GM21367 (cell line): Measurements from ENCODE around the gene ITGA1.
"Not testable (repeated sequence)": the region's sequence is repeated elsewhere in the genome, so short reads cannot be mapped to it uniquely, and the experiment has no call there.

Source experiments
- ATAC-seq: cut with Tn5 transposase; IDR thresholded peaks from one replicate; pipeline ENCODE4 v1.9.1; 2021; ENCODE audit not compliant: unreplicated experiment

ITGA1 gene

GRCh38 chr5:52787600-52788504 lies at the start of gene ITGA1, which contains the start of gene PELO:
TSS of gene ITGA1 (plus strand) at chr5:52787916. CDS start at chr5:52788354, 438 bp downstream.
TSS of gene PELO (plus strand) at chr5:52787916. CDS start at chr5:52800395, 12,479 bp downstream.
- ATAC-seq, result peak; percentile 76

- peak; percentile 57 for ATAC-seq
These were observed 49.6 kb upstream of the ITGA1 start for GRCh38 chr5:52738095-52738506.

- ATAC-seq, result no peak
These were observed 47.7 kb upstream of the ITGA1 start for GRCh38 chr5:52740007-52740406.

- no peak for ATAC-seq
These were observed 44.7 kb upstream of the ITGA1 start for GRCh38 chr5:52743012-52743411.

GRCh38 chr5:52743529-52743928 lies 44.2 kb upstream of the ITGA1 start:
- ATAC-seq, result no peak

GRCh38 chr5:52743970-52744369 lies 43.7 kb upstream of the ITGA1 start:
- no peak for ATAC-seq

- ATAC-seq, result not testable (repeated sequence)
These were observed 42.8 kb upstream of the ITGA1 start for GRCh38 chr5:52744867-52745458.

GRCh38 chr5:52746539-52746938 lies 41.2 kb upstream of the ITGA1 start:
- no peak for ATAC-seq

GRCh38 chr5:52748590-52748989 lies 39.1 kb upstream of the ITGA1 start:
- peak; percentile 44 for ATAC-seq

- no peak for ATAC-seq
These were observed 38.0 kb upstream of the ITGA1 start for GRCh38 chr5:52749666-52750065.

GRCh38 chr5:52751137-52751536 lies 36.6 kb upstream of the ITGA1 start:
- no peak for ATAC-seq

GRCh38 chr5:52754051-52754450 lies 33.7 kb upstream of the ITGA1 start:
- no peak for ATAC-seq

- ATAC-seq, result no peak
These were observed 30.2 kb upstream of the ITGA1 start for GRCh38 chr5:52757527-52757926.

- ATAC-seq, result no peak
These were observed 29.7 kb upstream of the ITGA1 start for GRCh38 chr5:52758014-52758413.

GRCh38 chr5:52759331-52759730 lies 28.4 kb upstream of the ITGA1 start:
- no peak for ATAC-seq

- ATAC-seq, result peak; percentile 86
These were observed 26.9 kb upstream of the ITGA1 start for GRCh38 chr5:52760695-52761366.

GRCh38 chr5:52767217-52767743 lies 20.4 kb upstream of the ITGA1 start:
- ATAC-seq, result no peak

GRCh38 chr5:52767766-52768480 lies 19.8 kb upstream of the ITGA1 start:
- peak; percentile 50 for ATAC-seq

GRCh38 chr5:52769061-52769460 lies 18.7 kb upstream of the ITGA1 start:
- no peak for ATAC-seq

GRCh38 chr5:52770287-52770939 lies 17.3 kb upstream of the ITGA1 start:
- no peak for ATAC-seq
